CD14-positive monocyte (primary cell): ENCODE results near the gene NDUFB10. TPM values are rescaled to one million over a fixed set of nuclear protein-coding genes. Genes with fewer than 3 reads are reported as not detected.

ENCODE experiments used
- DNase-seq, 3 donors: peaks; one replicate each; pipeline ENCODE4 v3.0.0-alpha.2; 2011 to 2022
- H2AFZ ChIP-seq: 2 replicates; pipeline ENCODE4 v1.6.0; 2012; ENCODE audit warnings: mild to moderate bottlenecking, low read depth, low read length, inconsistent platforms; ENCODE audit not compliant: insufficient read depth, poor library complexity, severe bottlenecking
- H3K27ac ChIP-seq, 2 donors: 1 replicate in 1 of 2; 2 replicates in 1 of 2; pipeline ENCODE4 v1.5.1; 2012 to 2013; ENCODE audit warnings: low read length in 2 of 2, control low read depth in 1 of 2, inconsistent platforms in 1 of 2, low read depth in 1 of 2, mild to moderate bottlenecking in 1 of 2
- H3K27me3 ChIP-seq, 2 donors: one replicate each; pipeline versions ENCODE4 v1.6.0 to v1.6.1; 2011 to 2013; ENCODE audit warnings: low read length in 2 of 2; ENCODE audit not compliant: control insufficient read depth in 2 of 2, insufficient read depth in 2 of 2
- H3K36me3 ChIP-seq, 2 donors: replicated peaks in 1 of 2; 1 replicate in 1 of 2; 2 replicates in 1 of 2; pipeline versions ENCODE4 v1.5.1 to v1.6.1; 2012 to 2013; ENCODE audit warnings: low read length in 2 of 2, control low read depth in 1 of 2, inconsistent platforms in 1 of 2, mild to moderate bottlenecking in 1 of 2; ENCODE audit not compliant: insufficient read depth in 2 of 2, control insufficient read depth in 1 of 2
- H3K4me1 ChIP-seq, 2 donors: 1 replicate in 1 of 2; 2 replicates in 1 of 2; pipeline versions ENCODE4 v1.5.1 to v1.6.1; 2012 to 2013; ENCODE audit warnings: low read length in 2 of 2, control low read depth in 1 of 2, inconsistent platforms in 1 of 2, mild to moderate bottlenecking in 1 of 2, moderate library complexity in 1 of 2; ENCODE audit not compliant: insufficient read depth in 2 of 2, control insufficient read depth in 1 of 2
- H3K4me2 ChIP-seq: replicated peaks from 2 replicates; pipeline ENCODE3; 2012; ENCODE audit warnings: low read length, moderate library complexity, mild to moderate bottlenecking; ENCODE audit not compliant: poor library complexity, severe bottlenecking; ENCODE audit errors: extremely low read depth
- H3K4me3 ChIP-seq, 3 experiments: fragments of 200-600 bp in 1 of 3; sonication (generic) in 1 of 3; replicated peaks in 1 of 3; 1 replicate in 2 of 3; 2 replicates in 1 of 3; pipeline ENCODE4 v1.5.1; 2011 to 2013; ENCODE audit warnings: low read length in 3 of 3, mild to moderate bottlenecking in 3 of 3, control low read depth in 2 of 3, low read depth in 2 of 3, inconsistent platforms in 1 of 3, moderate library complexity in 1 of 3
- H3K79me2 ChIP-seq: 2 replicates; pipeline ENCODE4 v1.6.0; 2012; ENCODE audit warnings: mild to moderate bottlenecking, control low read depth, inconsistent platforms, low read length, moderate library complexity; ENCODE audit not compliant: insufficient read depth
- H3K9ac ChIP-seq: 2 replicates; pipeline ENCODE4 v1.6.0; 2017; ENCODE audit warnings: low read length, mild to moderate bottlenecking; ENCODE audit not compliant: insufficient read depth, poor library complexity, severe bottlenecking
- H3K9me3 ChIP-seq, 2 donors: replicated peaks in 1 of 2; 1 replicate in 1 of 2; 2 replicates in 1 of 2; pipeline versions ENCODE4 v1.5.1 to v1.6.1; 2012 to 2013; ENCODE audit warnings: low read length in 2 of 2, control low read depth in 1 of 2; ENCODE audit not compliant: control insufficient read depth in 1 of 2, insufficient read depth in 1 of 2
- H4K20me1 ChIP-seq: 2 replicates; pipeline ENCODE4 v1.6.0; 2012; ENCODE audit warnings: mild to moderate bottlenecking, low read length, control low read depth, moderate library complexity; ENCODE audit not compliant: insufficient read depth
- H3K27ac Mint-ChIP-seq, 7 donors: one replicate each; pipeline ENCODE4 v1.8.0; 2020; ENCODE audit warnings: mild to moderate bottlenecking in 7 of 7, mixed read lengths in 7 of 7, moderate library complexity in 6 of 7, inconsistent platforms in 2 of 7
- H3K27me3 Mint-ChIP-seq, 3 donors: one replicate each; pipeline ENCODE4 v1.8.0; 2021 to 2022; ENCODE audit warnings: low read depth in 3 of 3, mild to moderate bottlenecking in 3 of 3, mixed read lengths in 3 of 3, moderate library complexity in 3 of 3, inconsistent platforms in 1 of 3
- H3K36me3 Mint-ChIP-seq, 2 donors: one replicate each; pipeline ENCODE4 v1.8.0; 2020; ENCODE audit warnings: mixed read lengths in 2 of 2, inconsistent platforms in 1 of 2, mild to moderate bottlenecking in 1 of 2
- H3K4me1 Mint-ChIP-seq: one replicate; pipeline ENCODE4 v1.8.0; 2020; ENCODE audit warnings: mild to moderate bottlenecking, mixed read lengths
- H3K4me3 Mint-ChIP-seq, 2 donors: one replicate each; pipeline ENCODE4 v1.8.0; 2020; ENCODE audit warnings: mild to moderate bottlenecking in 2 of 2, mixed read lengths in 2 of 2, moderate library complexity in 1 of 2
- H3K9me3 Mint-ChIP-seq, 7 donors: one replicate each; pipeline ENCODE4 v1.8.0; 2020 to 2022; ENCODE audit warnings: mixed read lengths in 7 of 7, mild to moderate bottlenecking in 6 of 7, moderate library complexity in 6 of 7, inconsistent platforms in 2 of 7
- WGBS: methylation state at CpG from one replicate; pipeline ENCODE4 v1.1.5; 2013; ENCODE audit warnings: missing lambda C conversion rate; ENCODE audit not compliant: insufficient coverage; 5-methylcytosine and 5-hydroxymethylcytosine counted together
- intact Hi-C, 2 donors: fragments of 100-400 bp; cut with micrococcal nuclease; formaldehyde crosslinking; loops; one replicate each; pipeline versions ENCODE4 v1.15.0 to v1.15.1; 2023
- polyA plus RNA-seq, 3 donors: library from polyadenylated mRNA; depleted of rRNA in 1 of 3; unstranded in 2 of 3; stranded (reverse) in 1 of 3; fragments of 300-500 nt in 2 of 3; fragments of >200 nt in 1 of 3; fragmentation: Illumina TruSeq in 2 of 3; gene quantifications; 1 replicate in 2 of 3; 2 replicates in 1 of 3; pipeline ENCODE4 v1.2.3, GENCODE V29; 2012 to 2021
- TF ChIP-seq, protein P1 (sequence below): fragments of 200-600 bp; IDR thresholded peaks from one replicate; pipeline ENCODE4 v1.8.0; 2022; ENCODE audit warnings: antibody characterized with exemption, mild to moderate bottlenecking

The NDUFB10 gene
- polyA plus RNA-seq, 3 donors = 121 to 215 (median 186) TPM

DNA sequence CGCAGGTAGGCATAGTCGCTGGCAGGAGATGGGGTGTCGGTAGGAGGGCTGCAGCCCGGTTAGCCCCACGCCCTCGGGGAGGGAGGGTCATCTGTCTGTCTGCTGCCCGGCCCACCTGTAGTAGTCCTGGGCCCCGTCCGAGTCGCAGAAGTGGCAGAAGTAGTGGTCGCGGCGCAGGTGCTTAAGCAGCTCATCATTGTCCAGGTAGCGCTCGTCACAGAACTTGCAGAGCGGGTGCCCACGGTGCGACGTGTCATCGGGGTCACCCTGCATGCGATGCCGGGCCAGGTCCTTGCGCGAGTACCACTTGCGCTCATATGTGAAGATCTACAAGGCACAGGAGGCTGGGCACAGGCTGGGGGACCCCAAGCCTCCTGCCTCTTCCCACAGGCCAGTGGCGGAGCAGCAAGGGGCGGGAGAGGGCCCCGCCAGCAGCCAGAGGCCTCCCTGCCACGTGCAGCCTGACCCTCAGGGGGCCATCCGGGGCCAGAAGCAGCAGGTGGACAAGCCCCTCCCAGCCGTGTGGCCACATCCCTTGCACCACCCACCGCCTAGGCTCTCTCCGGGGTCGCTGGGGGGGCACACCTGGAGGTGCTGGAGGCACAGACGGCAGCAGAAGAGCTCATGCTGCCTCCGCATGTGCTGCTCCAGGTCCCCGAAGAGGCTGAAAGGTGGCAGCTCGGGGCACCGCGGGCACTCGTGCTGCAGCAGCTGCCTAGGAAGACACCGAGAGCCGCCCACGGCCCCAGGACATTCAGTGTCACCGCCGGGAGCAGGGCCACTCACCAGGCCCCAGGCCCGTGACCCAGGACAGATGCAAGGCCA is 43.3 kb downstream of the NDUFB10 start:
- Histone ChIP-seq H4K20me1 (peaks cover 56% of the 10 kb centered on the region), H3K4me2 (no peak overlapping the region), H3K36me3 (peaks cover 51 to 59% of the 10 kb centered on the region in 2 donors), H3K79me2 (peaks cover 42% of the 10 kb centered on the region), H2AFZ (no peak overlapping the region), H3K9ac (no peak overlapping the region), H3K27ac (no peak overlapping the region), H3K9me3 (no peaks in the 10 kb centered on the region), H3K27me3 (no peaks in the 10 kb centered on the region), H3K4me1 (peaks cover 14 to 37% of the 10 kb centered on the region in 2 donors), H3K4me3 (no peak overlapping the region)
- Mint-ChIP-seq H3K36me3 (peaks cover 35 to 57% of the 10 kb centered on the region in 2 donors), H3K4me3 (no peak overlapping the region), H3K27ac (no peak overlapping the region), H3K4me1 (peaks cover 28% of the 10 kb centered on the region), H3K9me3 (peaks cover 0 to 2% (median 0%) of the 10 kb centered on the region in 7 donors), H3K27me3 (peaks cover 0 to 1% (median 0%) of the 10 kb centered on the region in 3 donors)
- intact Hi-C loops = loop anchor here (10.0 kb wide), 2 partner anchors 242 to 252 kb away; partner anchors contain the start of gene ECI1 (in 1 of the 2)
- TF ChIP-seq, protein P1, sequence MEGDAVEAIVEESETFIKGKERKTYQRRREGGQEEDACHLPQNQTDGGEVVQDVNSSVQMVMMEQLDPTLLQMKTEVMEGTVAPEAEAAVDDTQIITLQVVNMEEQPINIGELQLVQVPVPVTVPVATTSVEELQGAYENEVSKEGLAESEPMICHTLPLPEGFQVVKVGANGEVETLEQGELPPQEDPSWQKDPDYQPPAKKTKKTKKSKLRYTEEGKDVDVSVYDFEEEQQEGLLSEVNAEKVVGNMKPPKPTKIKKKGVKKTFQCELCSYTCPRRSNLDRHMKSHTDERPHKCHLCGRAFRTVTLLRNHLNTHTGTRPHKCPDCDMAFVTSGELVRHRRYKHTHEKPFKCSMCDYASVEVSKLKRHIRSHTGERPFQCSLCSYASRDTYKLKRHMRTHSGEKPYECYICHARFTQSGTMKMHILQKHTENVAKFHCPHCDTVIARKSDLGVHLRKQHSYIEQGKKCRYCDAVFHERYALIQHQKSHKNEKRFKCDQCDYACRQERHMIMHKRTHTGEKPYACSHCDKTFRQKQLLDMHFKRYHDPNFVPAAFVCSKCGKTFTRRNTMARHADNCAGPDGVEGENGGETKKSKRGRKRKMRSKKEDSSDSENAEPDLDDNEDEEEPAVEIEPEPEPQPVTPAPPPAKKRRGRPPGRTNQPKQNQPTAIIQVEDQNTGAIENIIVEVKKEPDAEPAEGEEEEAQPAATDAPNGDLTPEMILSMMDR = no peak
- 98% methylated on average over 47 of the region's 47 CpGs for WGBS
- no peak for DNase-seq

DNA sequence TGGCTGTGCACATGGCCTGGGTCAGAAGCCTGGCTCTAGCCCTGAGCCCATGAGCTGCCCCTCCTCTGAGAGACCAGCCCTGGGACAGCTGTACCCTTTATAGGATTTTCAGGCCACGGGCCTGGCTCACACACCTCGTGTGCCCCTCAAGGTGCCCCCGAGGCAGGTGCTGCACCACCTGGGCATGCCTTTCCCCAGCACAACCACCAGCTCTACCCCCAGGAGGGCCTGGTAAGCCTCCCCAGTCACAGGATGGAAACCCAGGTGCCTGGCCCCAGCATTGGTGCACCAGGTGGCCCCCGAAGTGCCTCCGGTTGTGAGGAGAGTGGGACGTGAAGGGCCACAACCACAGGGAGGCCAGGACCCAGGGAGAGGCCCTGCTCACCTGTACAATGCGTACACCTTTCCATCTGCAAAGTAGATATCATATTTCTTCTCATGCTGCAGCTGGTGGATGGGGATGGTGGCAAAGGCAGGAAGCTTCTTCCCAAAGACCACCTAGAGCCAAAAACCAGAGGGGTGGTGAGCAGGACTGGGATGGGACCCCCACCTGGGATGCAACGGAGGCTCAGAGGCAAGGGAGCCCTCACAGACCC is 44.0 kb downstream of the NDUFB10 start:
- no peak overlapping the region for H3K27ac Mint-ChIP-seq
- Histone ChIP-seq H3K4me1 (peaks cover 21 to 44% of the 10 kb centered on the region in 2 donors), H3K4me3 (no peak overlapping the region), H3K27ac (no peak overlapping the region), H3K79me2 (peaks cover 49% of the 10 kb centered on the region), H3K27me3 (no peaks in the 10 kb centered on the region), H3K4me2 (no peak overlapping the region), H3K9me3 (no peaks in the 10 kb centered on the region), H3K36me3 (peaks cover 44 to 51% of the 10 kb centered on the region in 2 donors), H4K20me1 (peaks cover 63% of the 10 kb centered on the region), H3K9ac (no peak overlapping the region), H2AFZ (no peak overlapping the region)
- H3K27me3 Mint-ChIP-seq = peaks cover 0 to 1% (median 0%) of the 10 kb centered on the region in 3 donors
- WGBS = 93% methylated on average over 4 of the region's 8 CpGs
- H3K9me3 Mint-ChIP-seq = peaks cover 0 to 2% (median 0%) of the 10 kb centered on the region in 7 donors
- no peak overlapping the region for H3K4me3 Mint-ChIP-seq
- H3K4me1 Mint-ChIP-seq = peaks cover 35% of the 10 kb centered on the region
- intact Hi-C loops = loop anchor here (10.0 kb wide), 2 partner anchors 241 to 251 kb away; partner anchors contain the start of gene ECI1 (in 1 of the 2)
- no peak for DNase-seq
- peaks cover 28 to 50% of the 10 kb centered on the region in 2 donors for H3K36me3 Mint-ChIP-seq
- TF ChIP-seq, protein P1 = no peak
